HG02852 (cell line): Measurements from ENCODE around the gene BMX.

Experiments
- ATAC-seq: cut with Tn5 transposase; IDR thresholded peaks from one replicate; pipeline ENCODE4 v1.9.1; 2021; ENCODE audit warnings: mild to moderate bottlenecking, moderate library complexity; ENCODE audit not compliant: unreplicated experiment

The BMX gene

DNA sequence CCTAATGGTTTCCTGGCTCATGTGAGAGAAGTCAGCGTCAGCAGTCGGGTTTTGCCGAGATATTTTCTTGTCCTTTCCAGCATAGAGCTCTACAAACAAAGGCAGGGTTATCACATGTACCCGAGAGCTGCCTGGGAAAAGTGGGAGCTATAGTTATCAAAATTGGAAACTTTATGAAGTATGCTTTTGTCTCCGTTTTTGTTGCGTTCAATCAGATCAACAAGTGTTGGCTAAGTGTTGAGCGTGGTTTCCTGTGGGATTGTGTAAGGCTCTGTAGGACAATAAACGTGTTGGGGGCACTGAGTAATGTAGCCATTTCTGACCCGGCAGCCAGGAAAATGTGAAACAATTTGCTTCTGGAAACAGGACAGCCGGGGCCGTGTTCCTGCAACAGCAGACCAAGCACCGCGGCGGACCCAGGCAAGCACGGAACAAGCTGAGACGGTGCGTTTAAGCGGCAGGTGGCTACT is at the start of gene BMX:
Gene BMX (plus strand): TSS at position 311 of the 470 bp plus-strand sequence. CDS start 7,547 bp downstream, outside the sequence.
- ATAC-seq, result no peak

DNA sequence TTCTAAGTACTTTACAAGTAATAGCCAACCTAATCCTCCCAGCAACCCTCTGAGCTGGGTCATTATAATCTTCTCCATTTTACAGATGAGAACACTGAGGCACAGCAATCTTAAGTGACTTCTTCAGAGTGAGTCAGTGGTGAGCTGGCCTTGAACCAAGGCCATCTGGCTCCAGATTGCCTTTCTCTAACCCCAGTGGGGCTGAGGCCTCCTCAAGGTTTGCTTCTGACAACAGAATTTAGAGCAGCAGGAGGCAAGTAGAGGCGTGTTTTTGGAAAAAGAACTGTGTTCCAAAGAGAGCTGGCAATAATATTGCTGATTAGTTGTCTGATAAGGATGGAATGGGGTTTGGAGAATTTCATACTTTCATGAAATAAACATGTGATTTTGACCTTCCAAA is 48.7 kb upstream of the BMX start:
- ATAC-seq, result no peak

DNA sequence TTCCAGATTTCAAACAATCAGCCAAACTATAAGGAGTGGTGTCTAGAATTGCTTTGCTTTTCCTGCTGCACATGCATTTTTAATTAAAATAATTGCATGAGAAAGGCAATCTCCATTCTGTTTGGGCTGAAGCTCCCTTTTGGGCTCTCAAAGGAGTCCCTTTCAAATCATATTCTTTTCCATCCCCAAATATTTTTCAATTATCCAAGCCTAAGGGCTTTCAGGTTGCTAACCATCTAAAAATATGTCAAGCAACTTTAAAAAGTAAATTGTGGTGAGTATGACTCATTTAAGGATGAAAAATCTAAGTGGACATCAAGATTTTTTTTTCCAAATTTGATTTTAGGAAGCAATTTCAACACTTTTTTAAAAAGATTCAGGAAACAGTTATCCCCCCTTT is 35.9 kb upstream of the BMX start:
- no peak for ATAC-seq

DNA sequence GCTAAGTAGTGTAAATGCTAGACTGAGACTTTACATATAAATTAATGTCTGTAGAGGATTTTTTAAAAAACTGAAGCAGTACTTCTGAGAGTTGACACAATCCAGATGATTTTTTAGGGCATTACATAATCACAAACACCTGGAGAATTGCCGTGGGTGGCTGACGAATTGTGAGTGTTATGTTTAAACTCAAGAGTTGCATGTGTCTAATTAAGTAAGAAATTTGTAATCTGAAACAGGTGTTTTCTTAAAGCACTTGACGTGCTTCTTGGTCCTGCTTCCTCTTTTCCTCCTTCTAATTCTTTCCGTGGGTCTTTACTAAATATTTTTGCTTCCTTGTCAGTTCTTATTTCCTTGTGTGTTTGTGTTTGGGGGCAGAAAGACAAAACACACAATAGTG is 35.3 kb upstream of the BMX start:
- peak; percentile 79 for ATAC-seq

DNA sequence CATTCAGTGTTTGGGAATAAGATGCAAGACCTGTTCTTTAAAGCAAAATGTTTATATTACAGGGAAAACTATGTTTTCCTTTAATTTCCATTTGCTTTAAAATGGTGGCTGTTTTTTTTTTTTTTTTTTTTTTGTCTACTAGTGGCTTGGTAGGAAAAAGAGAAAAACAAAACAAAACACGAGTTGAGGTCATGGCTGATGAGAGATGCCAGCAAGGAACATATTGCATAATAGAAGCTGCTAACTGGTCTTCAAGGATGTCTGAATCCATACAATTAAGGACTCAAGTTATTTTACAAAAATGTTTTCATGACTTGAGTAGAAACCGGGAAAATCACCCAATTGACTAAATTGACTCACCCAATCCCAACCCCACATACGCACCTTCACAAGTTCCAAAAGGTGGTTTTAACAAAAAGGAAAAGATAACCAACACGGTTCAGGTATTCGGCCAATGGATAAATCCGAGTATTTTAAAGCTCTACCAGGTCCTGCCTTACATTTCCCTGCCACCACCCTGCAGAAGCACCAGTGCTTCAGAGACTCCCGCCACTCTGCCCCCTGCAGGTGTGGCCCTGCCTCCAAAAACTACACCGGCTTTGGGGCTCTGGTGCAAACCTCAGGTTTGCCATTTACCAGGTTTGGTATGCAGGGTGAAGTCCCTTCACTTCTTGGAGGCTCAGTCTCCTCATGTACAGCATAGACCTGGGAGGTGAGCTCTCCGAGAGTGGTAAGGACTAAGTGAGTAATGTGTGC is 34.5 kb upstream of the BMX start:
- ATAC-seq, result no peak

DNA sequence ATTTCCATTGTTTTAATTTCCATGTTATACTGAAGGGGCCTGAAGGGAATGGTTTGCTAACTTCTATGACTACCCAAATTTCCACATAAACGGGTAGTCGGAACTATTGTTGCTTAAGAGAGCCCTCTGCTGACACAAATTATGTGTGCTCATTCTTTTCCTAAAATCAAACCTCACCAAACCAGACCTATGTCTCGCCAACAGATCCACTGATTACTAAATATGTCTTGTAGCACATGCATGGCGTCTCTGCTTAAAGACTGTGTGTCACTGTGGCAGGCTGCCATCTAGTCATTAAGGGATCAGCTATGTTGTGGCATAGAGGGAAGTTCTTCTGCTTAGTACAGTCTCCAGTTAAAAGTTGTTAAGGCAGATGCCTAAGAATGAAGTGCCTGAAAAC is 32.6 kb upstream of the BMX start:
- ATAC-seq, result no peak

DNA sequence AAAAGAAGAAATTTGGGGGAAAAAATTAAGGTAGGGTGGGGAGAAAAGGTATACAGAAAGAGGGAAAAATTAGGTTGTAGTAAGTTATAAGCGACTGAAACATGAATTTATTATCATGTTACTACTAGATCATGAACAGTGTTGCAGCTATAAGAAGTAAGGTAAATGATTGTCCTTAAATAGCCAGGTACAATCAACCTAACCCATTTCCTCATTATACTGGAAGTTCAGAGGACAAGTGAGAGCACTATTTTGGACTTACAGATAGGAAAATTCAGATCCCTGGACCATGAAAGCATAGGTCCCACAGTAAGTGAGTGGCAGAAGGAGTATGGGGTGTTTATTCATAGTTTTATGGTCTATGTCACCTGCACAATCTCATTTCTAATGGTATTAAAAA is 31.0 kb upstream of the BMX start:
- ATAC-seq, result no peak

DNA sequence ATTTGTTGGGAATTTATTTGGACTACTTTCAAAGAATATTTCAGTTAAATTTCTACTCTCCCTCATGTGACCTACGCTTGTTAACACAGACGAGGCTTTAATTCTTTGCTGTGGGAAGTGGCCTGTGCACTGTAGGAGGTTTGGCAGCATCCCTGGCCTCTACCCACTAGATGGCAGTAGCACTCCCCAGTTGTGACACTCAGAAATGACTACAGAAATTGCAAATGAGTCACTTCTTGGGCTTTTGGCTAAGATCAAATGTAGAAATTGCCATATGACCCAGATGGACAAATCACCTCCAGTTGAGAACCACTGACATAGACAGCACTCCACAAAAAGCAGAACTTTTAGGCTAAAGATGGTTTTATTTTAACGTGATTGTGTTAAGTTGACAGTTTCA is 29.6 kb upstream of the BMX start:
- ATAC-seq, result peak; percentile 86

DNA sequence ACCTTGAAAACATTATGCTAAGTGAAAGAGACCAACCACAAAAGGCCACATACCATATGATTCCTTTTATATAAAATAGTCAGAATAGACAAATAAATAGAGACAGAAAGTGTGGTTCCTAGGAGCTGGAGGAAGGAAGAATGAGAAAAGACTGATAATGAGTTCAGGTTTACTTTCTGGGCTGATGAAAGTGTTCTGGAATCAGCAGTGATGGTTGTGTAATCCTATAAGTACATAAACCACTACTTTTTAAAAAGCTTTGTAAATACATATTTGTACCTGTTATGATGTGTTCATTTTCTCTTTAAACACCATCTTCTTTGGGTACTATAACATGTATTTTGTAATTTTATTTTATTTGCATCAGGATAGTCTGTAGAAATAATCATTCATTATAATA is 28.1 kb upstream of the BMX start:
- no peak for ATAC-seq

DNA sequence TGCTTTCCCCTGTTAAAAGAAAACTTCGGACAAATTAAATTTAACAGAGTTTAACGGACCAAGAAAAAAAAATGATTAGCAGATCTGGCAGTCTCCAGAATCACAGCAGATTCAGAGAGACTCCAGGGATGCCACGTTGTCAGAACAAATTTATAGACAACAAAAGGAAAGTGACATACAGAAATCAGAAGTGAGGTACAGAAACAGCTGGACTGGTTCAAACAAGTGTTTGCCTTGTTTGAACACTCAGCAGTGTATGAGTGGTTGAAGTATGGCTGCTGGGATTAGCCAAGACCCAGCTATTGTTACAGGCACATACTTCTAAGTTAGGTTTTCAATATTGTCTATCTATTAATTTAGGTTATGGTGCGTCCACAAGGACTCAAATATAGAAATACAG is 26.6 kb upstream of the BMX start:
- no peak for ATAC-seq

DNA sequence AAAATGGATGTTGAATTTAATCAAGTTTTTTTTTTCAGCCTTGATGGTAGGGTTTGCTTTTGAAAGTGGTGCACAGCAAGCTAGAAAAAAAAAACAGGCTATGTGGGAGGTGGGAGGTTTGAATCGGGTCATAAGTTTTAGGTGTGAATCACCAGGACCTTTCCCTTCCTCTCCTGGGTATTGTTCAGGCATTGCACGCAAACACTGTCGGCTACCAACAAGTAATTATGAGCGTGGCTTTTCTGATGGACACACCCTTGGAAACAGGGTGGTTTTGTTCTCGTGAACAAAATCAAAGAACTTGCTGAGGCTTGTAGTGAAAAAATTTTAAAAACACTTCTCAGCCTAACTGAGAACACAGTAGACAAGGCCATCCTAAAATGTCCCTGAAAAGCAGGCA is 25.6 kb upstream of the BMX start:
- no peak for ATAC-seq

DNA sequence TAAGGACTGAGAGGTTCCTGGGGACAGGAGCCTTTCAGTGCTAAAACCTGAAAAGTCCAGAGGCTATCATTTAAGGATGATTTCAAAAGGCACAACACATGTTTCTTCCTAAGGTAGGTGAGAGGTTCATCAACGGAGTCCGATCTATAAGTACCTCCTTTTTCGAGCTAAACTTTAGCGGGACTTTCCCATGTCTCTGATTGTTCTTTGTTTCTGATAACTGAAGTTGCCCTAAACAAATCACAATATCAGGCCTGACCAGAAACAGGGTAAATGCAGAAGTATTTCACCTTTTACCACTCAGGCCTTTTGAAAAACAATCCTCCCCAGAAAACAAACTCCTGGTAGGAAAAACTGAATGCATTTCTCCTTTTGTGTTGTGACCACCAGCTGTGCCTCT is 25.1 kb upstream of the BMX start:
- ATAC-seq, result no peak

DNA sequence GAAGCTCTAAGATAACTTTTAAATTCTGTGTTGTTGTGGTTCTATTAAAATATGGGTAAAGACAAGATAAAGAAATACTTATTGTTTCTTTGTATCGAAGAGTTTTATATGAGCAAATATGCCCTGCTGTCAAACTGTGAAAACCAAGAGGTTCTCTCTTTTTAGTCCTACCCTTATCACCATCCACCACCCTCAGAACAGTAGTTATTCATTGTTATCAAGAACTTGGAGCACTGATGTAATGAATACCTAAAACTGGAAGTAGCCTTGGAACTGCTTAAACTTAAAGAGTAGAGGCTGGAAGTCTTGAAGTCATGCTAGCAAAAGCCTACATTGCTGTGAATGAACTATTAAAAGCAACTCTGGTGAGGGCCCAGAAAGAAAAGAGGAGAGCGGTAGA is 16.7 kb upstream of the BMX start:
- ATAC-seq, result no peak

DNA sequence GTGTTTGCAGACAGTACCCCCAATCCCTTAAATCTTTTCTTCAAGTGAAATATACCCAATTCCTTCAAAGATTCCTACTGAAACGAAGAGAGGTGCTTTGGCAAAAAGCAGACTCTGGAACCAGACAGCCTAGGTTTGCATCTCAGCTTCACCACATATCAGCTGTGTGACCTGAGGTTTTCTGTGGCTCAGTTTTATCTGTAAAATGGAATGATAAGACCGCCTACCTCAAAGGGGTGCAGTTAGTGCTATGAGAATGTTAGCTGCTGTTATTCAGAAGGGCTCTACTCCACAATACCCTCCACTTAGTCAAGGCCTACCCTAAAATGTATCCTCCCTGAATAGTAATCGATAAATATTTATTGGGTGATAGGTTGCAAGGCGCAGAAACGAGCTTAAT is 8.1 kb upstream of the BMX start:
- ATAC-seq, result no peak

DNA sequence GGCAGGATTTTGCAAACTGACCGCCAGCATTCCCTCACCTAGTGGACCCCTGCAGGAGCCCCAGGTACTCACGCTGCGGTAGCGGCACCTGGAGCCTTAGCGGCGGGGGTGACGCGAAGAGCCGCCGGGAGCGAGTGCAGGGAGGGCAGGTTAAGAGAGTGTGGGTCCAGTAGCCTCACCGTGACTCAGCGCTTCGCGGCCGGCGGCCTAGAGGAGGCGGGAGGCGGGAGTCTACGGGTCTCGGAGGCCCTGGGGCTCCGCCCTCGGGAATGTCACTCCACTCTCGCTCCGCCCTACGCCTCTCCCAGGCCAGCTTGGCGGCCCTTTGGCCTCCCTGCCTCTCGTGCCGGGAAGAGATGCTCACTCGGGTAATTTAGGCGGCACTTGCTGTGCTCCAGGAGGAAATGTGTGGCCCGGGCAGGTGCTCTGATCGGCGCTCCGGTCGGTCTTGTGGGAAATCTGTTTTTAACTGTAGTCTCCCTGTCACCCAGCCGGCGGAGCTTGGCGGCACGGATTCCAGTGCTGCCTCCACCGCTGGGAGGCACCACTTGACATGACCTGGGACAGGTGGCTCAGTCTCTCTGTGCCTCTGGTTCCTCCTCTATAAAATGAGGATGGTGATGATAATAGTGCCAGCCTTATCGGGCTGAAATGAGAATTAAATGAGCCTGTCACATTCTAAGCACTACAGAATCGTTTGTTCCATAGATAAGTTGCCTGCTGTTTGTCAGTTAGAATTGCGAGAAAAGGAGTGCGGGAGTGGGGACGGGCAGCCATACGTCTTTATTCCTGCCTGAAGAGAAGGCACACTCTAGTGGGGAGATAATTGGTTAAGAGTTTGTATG is 7.3 kb upstream of the BMX start, which contains the start of gene PIR:
Gene PIR (minus strand): TSS at position 216 of the 845 bp plus-strand sequence. CDS start 2,076 bp downstream, outside the sequence.
- ATAC-seq, result peak; percentile 99

DNA sequence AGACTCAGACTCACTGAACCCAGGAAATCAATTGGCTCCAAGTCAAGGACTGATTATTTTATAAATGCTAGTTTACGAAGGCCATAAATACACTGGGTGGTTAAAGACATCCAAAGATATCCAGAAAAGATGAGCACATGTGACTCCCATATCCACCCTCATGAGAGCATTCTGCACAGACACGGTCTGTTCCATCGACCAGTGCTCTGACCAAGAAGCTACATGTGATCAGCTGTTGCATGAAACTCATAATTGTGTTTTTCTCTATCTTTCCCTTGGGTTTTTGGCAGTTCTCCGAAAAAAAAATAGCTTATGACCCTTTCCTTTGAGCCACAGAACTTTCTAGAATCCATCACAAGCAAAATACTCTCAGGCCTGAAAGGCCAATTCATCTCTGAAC is 4.8 kb upstream of the BMX start:
- ATAC-seq, result no peak

DNA sequence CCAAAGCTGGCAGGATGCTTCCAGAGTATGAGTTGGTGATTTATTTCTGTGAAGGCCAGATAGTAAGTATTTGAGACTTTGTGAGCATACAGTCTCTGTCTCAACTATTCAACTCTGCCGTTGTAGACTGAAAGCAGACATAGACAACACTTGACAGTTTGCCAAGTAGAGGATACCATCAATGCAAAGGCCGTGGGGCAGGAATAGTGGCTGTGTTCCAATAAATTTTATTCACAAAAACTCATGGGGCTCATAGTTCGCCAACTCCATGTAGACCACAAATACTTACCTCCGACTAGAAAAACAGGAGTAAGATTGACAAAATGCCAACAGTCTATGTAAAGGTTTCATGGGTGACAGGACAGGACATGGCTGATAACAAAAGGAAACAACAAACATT is 3.8 kb upstream of the BMX start:
- ATAC-seq, result no peak

DNA sequence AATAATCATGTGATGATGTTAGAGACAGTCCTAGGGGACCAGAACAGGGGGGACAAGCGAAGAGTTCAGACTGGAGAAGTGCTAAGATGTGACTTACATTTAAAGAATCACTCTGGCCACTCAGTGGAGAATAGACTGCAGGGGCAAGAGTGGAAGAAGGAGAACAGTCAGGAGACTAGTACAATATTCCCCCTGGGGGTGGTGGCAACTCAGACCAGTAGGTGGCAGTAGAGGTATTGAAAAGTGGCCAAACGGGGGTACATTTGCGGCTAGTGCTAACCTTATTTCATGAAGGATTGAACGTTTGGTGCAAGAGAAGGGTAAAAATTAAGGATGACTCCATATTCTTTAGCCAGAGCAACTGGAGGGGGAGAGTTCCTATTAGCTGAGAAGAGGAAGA is 2.7 kb upstream of the BMX start:
- ATAC-seq, result peak; percentile 29

DNA sequence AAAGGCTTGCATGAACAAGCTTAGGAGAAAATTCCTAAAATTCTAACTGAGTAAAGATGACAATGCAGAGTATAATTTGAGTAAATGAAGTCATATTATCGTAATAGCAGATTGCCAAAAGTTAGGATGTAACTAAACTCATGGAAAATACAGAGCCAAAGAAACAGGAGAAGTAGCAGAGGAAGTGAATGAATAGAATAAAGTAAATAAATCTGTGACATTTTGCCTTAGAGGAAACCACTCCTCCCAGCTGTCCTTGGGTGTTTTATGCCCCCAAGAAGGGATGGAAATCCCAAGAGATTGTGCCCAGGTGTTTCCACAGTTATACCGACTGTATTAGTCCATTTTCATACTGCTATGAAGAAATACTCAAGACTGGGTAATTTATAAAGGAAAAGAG is 1.9 kb upstream of the BMX start:
- ATAC-seq, result no peak

DNA sequence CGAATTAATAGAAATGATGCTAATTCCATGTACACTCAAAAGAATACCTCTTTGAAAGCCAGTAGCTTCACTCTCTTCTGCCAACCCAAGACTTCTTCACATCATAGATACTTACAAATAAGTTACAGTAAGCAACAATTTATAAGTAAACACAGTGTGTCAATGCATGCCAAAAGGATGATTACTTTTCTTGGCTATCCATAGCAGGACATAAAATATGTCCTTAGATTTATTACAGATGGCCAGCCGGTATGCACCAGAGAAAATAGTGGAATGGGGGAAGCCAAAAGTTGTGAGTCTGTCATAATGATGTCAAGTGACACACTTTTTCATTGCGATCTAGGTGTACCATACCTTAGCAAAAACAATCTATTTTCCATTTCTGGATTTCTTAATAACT is 631 bp upstream of the BMX start:
- no peak for ATAC-seq

DNA sequence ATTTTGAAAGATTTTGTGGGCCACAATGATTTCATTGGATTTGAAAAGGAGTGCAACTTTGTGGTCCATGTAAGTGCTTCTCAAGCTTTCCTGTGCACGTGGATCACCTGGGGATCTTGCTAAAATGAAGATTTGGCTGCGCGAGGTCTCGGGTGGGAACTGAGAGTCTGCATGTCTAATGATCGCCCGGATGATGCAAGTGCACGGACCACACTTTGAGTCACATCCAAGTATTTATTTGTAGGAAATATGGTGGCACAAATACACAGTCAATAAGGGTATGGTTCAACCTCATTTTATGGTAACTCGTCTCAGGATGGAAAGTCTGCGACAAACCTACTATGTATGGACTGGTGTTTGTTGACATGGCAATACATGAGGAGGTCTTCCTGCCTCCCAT is 899 bp downstream of the BMX start:
- no peak for ATAC-seq

DNA sequence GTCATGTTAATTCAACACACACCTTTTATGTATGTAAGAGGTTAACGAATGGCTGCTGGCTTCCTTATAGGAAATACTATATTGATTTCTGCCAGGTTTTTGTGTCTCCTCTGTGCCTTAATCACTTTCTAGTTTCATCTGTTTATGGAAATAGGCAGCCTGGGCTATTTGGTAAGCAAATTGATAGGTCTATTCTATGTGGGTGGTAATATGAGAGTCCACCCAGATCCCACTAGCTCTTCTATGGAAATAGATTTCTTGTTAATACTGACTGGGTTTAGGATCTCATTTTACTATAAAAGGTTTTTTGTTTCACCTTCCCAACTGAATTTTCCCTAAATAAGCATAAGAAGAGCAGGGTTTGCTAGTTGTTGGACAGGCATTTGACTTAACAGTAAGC is 4.1 kb downstream of the BMX start:
- ATAC-seq, result no peak
